HG03064 (cell line): Measurements from ENCODE around the gene KLHL29.

Experiments
- ATAC-seq: cut with Tn5 transposase; IDR thresholded peaks from one replicate; pipeline ENCODE4 v1.9.1; 2021; ENCODE audit warnings: low read depth; ENCODE audit not compliant: unreplicated experiment

Gene KLHL29

DNA sequence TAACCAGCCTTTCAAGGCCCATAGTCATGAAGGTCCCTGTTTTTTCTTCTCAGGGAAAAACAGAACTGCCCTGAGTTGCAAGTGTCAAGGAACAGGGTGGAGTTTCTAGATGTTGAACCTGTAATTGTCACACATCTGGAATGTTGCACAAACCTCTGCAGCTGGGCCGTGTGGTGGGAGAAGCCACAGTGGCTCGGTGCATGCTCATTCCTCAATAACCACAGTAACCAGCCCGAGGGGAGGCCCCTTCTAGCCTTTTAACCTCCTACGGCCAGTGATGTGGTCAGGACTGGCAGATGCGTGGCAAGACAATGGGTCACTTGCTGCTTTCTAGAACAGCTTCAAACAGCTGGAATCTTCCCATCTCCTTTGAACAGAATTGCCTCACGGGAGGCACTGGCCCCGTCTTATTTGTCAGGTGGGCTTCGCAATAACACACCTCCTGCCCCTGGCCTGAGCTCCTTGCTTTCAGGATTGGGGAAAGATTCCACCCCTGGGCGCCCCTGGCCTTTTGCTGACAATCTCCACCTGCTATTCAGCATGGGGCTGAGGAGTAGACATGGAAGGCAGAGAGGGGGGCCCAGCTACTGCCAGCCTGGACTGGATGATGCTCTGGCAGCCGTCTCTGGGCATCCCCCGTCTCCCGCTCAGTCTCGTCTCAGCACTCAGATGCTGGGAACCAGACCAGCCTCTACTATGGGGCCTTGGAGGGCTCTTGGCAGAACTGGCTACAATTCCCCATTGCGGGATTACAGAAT lies 102.9 kb downstream of the KLHL29 start:
- ATAC-seq = no peak

GRCh38 chr2:23488584-23488983 lies 103.6 kb downstream of the KLHL29 start:
- ATAC-seq = no peak

DNA sequence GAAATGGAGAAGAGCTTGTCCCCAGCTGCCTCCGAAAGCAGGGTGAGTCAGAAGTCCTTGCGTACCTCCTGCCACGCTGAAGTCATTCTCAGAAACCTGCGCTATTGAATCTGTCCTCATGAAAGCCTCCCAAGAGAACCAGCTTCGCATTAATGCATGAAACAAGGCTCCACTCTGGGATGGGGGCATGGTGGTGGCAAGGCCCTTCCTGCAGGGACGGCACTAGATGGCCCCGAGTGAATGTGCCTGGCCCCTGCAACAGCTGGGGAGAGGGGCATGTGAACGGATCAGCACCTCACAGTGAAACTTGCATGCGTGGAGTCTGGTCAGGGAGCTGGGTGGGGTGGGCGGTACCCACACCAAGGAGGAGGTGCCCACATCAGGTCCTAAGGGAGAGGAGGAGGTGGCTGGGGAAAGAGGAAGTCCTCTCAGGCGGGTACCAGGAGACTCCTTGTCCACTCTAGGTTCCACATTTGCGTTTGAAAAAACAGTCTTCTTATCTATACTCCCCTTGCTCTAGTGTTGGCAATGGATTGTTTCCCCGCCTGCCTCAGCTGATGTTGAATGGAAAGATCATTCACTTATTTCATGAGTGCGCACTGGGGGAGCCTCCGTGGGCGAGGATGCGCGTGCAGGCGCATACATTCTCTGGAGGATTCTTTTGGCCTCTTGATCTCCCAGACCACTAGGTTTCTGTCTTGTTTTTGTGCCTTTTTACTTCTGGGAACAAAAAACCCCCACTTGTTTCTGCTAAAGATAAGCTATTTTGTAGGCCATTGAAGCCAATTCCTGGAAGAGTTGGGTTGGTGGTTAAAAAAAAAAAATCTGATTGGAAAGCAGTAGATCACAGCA lies 104.7 kb downstream of the KLHL29 start:
- ATAC-seq = no peak

GRCh38 chr2:23491591-23492336 lies 106.8 kb downstream of the KLHL29 start:
- no peak for ATAC-seq

DNA sequence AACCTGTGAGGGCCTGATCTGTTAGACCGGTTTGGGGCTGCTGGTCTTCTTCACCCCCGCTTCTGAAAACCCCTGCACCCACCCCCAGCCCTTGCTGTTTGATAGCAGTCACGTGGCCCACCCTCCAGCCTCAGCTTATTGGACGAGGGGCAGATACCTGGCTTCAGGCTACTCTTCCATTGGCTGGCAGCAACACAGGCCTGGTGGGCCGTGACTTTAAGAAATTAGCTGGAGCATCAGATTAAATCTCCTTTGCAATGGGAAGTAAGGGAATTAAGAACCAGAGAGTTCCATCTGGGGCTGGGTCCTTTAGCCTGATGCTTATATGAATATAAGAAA lies 107.3 kb downstream of the KLHL29 start:
- ATAC-seq = no peak

- no peak for ATAC-seq
Measured at GRCh38 chr2:23492921-23493320, 107.9 kb downstream of the KLHL29 start.

DNA sequence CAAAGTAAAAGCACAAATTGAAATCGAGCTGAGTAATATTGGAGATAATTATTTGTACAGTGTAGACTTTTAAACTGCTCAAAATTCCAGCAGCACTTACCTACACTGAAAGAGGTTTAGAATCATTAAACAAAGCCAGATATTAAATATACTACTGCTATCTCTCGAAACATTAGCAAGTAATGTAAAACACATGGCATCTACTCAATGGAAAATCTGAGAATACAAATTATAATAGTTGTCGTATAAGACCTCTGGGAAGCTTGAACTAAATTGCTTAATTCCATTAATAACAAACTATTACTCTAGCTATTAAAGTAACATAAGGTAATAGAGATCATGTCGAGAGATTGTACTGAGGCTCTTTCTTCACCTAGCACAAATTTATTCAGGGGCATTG lies 108.9 kb downstream of the KLHL29 start:
- no peak for ATAC-seq

- no peak for ATAC-seq
Measured at GRCh38 chr2:23494286-23494685, 109.3 kb downstream of the KLHL29 start.

GRCh38 chr2:23495661-23496114 lies 110.7 kb downstream of the KLHL29 start:
- no peak for ATAC-seq

DNA sequence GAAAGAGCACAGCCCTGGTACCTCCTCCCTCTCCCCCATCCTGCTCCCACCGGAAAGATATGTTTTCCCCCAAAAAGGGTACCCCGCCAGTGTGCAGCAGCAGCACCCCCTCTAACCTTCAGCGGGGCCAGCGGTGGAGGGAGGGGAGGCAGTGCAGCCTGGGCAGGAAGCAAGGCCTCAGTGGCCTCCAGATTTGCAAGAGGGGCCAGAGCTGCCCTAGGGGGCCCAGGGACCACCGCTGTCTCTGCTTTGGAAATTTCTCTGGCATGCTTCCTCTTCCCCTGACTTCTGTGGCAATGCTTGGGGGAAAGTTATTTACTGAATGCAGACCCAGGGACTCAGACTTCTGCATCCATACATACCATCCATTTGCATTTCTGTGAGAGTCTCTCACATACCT lies 111.5 kb downstream of the KLHL29 start:
- no peak for ATAC-seq

DNA sequence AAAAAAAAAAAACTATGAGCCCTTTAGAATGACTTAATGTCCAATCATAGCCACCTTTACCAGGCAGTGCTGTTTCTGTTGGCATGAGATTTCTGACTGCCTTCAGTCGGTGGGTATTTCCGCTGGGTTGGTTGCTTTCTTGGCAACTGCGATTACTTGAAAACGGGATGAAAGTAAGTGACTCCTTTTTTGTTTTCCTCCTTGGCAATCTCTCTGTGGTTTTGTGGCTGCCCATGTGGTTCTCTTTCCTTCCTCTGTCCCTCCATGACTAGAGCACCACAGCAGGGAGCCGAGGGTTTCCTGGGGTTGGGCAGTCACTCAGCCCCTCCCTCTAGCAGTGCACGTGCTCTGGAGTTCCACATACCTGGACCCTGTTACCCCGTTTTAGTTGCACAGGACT lies 112.1 kb downstream of the KLHL29 start:
- no peak for ATAC-seq

DNA sequence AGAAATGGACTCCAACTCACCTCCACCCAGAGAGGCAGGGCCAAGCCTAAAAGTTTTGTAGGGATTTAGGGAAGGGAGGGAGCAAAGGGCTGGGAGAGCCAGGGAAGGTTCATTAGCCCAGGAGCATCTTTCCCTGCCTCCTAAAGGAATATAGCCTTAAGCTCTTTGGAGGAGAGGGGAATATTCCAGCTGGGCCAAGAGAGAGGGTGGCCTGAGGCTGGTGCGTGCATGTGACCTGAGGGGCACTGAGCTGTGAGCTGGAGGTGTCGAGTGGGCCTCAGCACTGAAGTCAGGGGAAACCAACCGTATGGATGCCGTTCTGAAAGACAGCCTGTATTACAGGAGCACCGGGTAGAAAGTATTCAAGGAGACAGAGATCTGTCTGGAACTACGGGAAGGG lies 112.6 kb downstream of the KLHL29 start:
- no peak for ATAC-seq

DNA sequence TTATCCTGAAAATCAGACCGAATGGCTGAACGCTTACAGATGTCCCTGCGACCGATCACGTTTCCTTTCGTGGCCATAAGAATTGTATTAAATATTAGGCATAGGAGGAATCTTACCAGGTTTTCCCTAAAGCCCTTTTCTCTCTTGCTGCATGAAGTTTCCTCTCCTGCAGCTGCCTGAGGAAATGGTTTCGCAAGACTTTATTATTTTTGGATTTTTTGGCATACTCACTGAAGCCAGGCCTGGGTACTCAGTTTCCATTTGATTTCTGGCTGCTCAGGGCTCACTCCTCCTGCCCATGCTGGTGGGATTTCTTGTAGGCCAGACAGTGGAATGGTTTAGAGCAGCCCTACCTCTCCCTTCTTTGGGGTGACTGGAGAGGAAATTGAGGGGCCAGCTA lies 114.0 kb downstream of the KLHL29 start:
- ATAC-seq = no peak

DNA sequence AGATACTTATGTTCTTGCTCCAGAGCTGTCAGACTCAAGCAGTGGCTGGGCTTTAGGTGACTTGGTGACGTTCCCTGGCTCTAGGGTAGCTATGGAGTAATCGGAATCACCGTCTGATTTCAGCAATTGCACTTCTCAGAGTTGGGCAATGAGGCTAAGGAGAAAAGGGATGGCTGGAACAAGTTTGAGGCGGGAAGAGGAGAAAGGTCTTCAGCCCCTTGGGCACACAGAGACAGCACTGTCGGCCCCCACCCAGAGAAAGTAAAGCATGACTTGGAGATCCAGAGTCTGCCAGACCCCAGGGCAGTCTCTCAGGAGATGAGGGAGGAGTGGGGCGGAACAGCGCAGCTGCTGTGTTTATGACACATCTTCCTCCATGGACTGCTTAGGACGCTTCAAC lies 114.5 kb downstream of the KLHL29 start:
- no peak for ATAC-seq

GRCh38 chr2:23500836-23501235 lies 115.9 kb downstream of the KLHL29 start:
- no peak for ATAC-seq

- ATAC-seq = no peak
Measured at GRCh38 chr2:23502096-23502495, 117.1 kb downstream of the KLHL29 start.

DNA sequence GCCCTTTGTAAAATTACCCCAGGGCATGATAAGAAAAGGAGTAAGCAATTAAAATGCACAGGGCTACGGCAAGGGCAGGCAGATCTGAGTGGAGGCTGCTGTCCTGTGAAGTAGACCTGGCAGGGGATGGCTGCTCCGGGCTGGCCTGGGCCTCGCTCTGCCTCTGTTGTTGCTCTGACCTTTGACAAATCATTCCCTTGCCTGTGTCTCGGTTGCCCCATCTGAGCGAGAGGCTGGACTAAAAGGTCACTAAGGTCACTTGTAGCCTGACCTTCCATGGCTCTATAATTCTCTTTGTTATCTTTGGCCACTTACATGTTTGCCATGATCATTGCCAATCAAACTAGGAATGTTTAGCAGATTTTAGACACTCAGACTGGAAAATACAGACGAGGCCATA lies 118.1 kb downstream of the KLHL29 start:
- ATAC-seq = no peak

- ATAC-seq = no peak
Measured at GRCh38 chr2:23503682-23504081, 118.7 kb downstream of the KLHL29 start.

GRCh38 chr2:23504591-23504990 lies 119.6 kb downstream of the KLHL29 start:
- ATAC-seq = no peak

- ATAC-seq = no peak
Measured at GRCh38 chr2:23505218-23505983, 120.4 kb downstream of the KLHL29 start.

DNA sequence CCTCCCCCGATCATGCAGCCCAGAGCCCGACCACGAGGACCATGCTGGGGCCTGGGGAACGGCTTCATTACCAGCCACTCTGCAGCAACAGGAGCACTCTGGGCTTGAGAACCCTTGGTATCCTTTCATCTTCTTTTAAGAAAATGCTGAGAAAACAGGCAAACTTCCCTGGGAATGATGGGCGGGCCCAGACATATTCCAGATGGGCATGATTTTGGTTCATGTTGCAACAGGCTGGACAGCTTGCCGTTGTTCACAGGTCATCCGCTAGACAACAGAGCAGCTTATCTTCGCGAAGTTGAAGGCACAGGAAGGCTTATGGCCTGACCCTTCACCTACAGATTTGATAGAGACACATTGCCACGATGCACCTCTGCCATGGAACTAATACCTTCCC lies 121.0 kb downstream of the KLHL29 start:
- ATAC-seq = no peak
